ENCODE results near the gene CHGA.
A peak's percentile ranks its signal among the peaks of the same experiment; 100 is the strongest.

Gene CHGA

DNA sequence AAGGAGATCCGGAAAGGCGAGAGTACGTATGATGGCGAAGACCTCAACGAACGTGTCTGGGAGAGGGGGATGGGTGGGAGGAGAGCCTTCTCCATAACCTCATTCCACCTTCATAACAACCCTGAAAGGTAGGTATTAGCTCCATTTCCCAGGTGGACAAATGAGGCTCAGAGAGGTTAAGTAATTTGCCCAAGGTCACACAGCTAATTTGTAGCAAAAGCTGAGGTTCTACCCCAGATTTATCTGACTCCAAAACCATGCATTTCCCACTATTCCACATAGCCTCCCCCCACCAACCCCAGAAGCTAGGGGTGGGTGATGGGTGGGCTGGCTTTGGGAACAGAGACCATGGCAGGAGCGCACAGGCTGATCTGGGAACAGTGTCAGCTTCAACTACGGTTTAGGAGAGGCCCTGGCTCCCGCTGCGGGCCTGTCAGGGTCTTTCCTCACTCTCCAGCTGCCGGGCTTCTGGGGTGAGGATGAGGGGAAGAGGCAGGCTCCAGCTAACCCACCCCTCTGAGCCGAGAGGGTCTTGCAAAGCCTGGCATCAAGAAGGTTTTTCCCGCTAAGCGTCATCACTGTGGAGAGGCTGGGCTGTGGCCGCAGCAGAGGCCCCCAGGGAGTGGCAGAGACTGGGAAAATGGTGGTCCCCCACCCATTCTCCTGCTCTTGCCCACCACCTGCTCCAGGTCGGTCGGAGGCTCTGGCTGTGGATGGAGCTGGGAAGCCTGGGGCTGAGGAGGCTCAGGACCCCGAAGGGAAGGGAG lies 8.9 kb downstream of the CHGA start:
- no peak for DNase-seq

DNA sequence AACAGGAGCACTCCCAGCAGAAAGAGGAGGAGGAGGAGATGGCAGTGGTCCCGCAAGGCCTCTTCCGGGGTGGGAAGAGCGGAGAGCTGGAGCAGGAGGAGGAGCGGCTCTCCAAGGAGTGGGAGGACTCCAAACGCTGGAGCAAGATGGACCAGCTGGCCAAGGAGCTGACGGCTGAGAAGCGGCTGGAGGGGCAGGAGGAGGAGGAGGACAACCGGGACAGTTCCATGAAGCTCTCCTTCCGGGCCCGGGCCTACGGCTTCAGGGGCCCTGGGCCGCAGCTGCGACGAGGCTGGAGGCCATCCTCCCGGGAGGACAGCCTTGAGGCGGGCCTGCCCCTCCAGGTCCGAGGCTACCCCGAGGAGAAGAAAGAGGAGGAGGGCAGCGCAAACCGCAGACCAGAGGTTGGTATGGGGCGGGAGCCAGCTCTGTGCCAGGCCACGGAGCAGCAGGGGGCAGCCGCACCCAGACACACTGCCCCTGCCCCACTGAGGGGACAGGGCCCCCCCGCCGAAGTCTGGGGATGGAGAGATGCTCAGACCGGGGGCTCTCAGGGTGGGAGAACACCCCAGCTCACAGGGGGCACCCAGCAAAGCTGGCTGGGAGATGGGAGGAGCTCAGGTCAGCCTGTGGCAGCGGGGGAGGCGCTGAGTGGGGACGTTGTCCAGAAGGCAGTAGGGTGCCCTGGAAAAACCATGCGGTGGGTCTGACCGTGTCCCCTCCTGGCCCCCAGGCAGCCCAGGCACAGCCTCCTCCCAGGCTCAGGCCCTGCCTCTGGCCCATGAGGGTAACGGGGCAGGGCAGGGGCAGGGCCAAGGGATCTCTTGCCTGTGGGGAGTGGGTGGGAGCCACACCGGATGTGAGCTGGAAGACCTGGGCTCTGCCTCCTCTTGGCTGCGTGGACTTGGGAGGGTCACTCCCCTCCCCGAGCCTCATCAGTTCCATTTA lies 9.8 kb downstream of the CHGA start:
- DNase-seq, result no peak

DNA sequence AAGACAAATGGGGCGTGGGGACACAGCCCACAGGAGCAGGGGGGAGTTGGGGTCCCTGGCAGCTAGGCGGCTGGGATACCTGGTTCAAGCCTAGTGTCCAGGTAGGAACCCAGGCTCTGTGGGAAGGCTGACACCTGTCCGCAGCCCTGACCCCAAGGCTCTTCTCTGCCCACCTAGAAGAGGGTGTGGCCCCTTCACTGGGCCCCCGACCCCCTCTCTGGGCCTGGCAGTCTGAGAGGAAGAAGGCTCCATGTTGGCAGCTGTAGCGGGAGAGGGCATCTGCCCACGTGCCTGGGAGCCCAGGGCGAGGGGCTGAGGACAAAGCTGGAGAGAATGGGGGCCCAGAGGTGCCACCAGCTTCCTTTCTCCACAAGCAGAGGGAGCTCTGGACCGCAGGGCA lies 10.5 kb downstream of the CHGA start:
- no peak for DNase-seq

GRCh38 chr14:92934196-92935085 lies 11.5 kb downstream of the CHGA start:
- DNase-seq, result no peak

GRCh38 chr14:92935446-92935845 lies 12.5 kb downstream of the CHGA start:
- DNase-seq, result no peak

- DNase-seq, result no peak
Measured at GRCh38 chr14:92936085-92936484, 13.1 kb downstream of the CHGA start.

DNA sequence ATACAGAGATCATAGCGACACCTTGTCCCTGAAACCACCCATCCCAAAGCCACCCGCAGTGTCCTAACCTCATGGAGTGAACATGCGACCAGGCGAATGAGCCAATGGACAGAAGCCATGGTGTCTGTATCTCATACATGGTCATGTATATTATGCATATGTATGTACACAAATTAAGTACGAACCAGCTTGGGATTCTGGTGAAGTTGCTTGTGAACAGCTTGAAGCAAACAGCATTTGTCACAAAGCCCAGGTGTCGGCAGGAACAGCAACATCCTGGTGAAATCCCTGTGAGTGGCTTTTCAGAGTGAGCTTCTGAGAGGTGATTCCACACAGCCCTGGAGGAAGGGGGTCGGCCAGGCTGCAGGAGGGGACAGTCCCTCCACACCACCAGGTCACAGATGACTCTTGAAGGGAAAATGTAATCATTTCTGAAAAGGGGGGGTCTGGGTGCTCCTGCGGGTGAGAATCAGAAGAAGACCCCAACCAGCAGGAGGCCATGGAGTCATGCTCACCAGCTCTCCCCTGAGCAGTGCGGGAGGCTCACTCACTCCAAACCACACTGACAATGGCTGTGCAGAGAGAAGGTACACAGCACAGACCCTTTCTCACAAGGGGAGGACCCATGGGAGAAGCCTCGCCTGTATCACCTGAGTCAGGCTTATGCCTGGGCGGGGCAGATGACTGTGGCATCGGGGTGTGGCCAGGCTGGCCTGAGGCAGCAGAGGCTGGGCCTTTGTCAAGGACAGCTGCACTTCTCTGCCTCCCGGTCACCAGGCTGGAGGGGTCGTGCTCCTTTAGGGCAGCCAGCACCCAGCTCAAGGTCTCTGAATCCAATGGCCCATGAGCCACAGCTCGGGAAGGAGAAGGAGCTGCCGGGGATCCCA lies 14.3 kb downstream of the CHGA start:
- peak in 1 of 2 experiments; percentile 4 for DNase-seq

DNA sequence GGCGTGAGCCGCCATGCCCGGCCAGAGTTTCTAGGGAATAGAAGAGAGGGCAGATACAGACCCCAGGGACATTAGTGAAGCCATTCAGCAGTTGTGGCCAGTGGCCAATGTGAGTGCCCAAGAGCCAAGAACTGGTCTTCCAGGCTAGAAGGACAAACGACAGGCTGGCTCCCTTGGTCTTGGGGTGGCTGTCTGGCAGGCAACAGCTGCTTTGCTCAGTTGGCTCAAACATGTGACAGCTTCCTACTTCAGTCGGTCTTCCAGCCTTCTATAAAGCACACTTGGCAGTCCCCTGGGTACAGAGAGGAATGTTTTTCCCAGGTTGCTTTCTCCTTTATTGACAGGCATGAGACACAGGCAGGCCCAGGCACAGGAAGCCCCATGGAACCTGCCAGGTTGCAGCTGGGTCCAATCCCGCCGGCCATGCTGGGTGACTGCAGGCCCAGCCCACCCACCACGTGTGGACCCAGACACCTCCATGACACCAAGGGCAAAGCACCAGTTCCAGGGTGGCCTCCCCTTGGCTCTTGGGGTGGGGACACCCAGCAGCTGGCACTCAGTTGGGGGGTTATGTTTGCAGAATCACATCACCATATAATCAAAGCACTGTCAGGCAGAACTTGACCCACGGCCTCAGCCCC lies 15.4 kb downstream of the CHGA start:
- DNase-seq, result no peak

GRCh38 chr14:92938890-92939671 lies 16.1 kb downstream of the CHGA start:
- DNase-seq, result no peak

DNA sequence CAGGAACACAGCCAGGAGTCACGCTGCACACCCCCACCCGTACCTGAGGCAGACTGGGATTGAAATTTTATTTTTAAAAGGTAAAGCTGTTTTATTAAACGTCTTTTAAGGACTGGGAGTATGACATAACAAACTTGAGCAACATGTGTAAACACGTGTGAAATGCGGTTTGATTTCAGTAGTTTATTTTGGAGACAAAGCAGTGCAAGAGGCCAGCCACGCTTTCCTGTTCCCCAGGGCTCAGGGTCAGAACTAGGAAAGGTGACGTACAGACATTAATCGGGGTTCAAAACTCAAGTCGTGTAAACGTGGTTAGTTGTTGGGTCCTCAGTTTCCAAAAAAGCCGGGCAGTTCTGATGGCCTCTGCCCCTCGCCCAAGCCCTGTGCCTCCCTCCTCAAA lies 16.7 kb downstream of the CHGA start:
- DNase-seq, result no peak

DNA sequence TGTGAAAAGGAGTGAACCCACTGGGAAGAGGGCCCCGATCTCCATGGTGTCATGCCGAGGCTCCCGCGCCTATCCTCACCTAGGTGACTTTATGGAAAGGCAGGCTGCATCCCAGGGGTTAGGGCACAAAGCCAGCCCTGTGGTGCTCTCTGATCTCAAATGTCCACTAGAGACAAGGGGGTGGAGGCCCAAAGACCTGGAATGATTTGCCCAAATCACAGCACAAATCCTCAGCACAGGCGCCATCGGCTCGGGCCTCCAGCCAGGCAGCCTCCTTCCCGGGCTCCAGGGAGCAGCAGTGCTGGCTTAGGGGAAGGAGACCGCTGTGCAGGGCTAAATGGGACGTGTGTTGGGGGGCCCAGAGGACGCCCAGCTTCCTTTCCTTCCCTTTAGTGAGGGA lies 17.6 kb downstream of the CHGA start:
- DNase-seq, result no peak

GRCh38 chr14:92941531-92941930 lies 18.6 kb downstream of the CHGA start:
- DNase-seq, result no peak

- no peak for DNase-seq
Measured at GRCh38 chr14:92942136-92942535, 19.2 kb downstream of the CHGA start.

DNA sequence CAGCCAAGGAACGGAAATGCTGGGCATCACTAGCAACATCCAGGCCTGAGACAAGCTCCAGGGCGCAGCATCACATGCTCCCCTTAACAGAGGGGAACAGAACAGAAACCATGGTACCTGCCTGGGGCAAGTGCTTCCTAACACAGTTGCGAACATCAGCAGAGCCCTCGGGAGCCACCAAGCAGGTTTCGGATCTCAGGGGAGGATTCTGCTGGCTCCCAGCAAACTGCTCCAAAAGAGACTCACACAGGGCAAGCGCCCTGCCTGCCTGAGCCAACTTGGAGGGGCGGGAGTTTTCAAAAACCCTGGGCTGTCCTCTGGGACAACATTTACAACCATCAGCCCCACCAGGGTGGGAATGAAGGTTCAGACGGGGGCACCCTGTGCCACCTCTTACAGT lies 19.6 kb downstream of the CHGA start:
- no peak for DNase-seq

GRCh38 chr14:92942976-92943710 lies 20.2 kb downstream of the CHGA start:
- DNase-seq, result no peak

GRCh38 chr14:92943855-92944570 lies 21.1 kb downstream of the CHGA start:
- no peak for DNase-seq

GRCh38 chr14:92944976-92945375 lies 22.0 kb downstream of the CHGA start:
- DNase-seq, result no peak

DNA sequence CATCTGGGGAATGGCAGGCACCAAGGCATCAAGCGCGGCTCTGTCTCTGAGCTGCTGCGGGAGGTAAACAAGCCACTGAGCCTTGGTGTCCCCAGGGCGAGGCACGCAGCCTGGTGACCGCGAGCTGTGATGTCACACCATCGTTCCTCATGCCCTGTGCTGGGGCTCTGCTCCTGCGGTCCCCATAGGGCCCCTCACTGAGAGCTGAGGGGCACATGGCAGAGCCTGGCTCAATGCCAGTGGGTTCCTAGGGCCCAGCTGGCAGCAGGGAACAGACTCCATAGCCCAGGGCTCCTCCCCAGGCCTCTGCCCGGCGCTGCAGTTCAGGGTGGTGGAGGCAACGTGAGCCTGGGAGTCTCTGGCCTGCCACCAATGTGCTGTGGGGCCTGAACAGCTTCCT lies 22.6 kb downstream of the CHGA start:
- DNase-seq, result no peak

All from activated CD4-positive, alpha-beta T cell treated with anti-CD3 and anti-CD28 coated beads, Interleukin-2, amount 50 U/mL, for 48 hours (primary cell).